HG03139 (cell line): ENCODE measurements around the gene MRFAP1.
"Not testable (repeated sequence)": the region's sequence is repeated elsewhere in the genome, so short reads cannot be mapped to it uniquely, and the experiment has no call there.

Experiments
- ATAC-seq: cut with Tn5 transposase; IDR thresholded peaks from one replicate; pipeline ENCODE4 v1.9.1; 2021; ENCODE audit not compliant: unreplicated experiment

The MRFAP1 gene

GRCh38 chr4:6633091-6633906, 7.2 kb upstream of the MRFAP1 start:
- no peak for ATAC-seq

- ATAC-seq: no peak
Measured at GRCh38 chr4:6634746-6635145, 5.7 kb upstream of the MRFAP1 start.

- no peak for ATAC-seq
Measured at GRCh38 chr4:6639137-6639680, 1.3 kb upstream of the MRFAP1 start.

GRCh38 chr4:6641164-6641970, 882 bp downstream of the MRFAP1 start:
- peak; percentile 28 for ATAC-seq

GRCh38 chr4:6641971-6642320, 1.5 kb downstream of the MRFAP1 start:
- no peak for ATAC-seq

GRCh38 chr4:6643141-6643847, 2.8 kb downstream of the MRFAP1 start:
- no peak for ATAC-seq

- ATAC-seq: no peak
Measured at GRCh38 chr4:6644792-6645530, 4.5 kb downstream of the MRFAP1 start.

GRCh38 chr4:6647169-6647568, 6.7 kb downstream of the MRFAP1 start:
- no peak for ATAC-seq

- ATAC-seq: no peak
Measured at GRCh38 chr4:6647582-6648230, 7.2 kb downstream of the MRFAP1 start.

GRCh38 chr4:6649216-6649615, 8.7 kb downstream of the MRFAP1 start:
- no peak for ATAC-seq

GRCh38 chr4:6654211-6654610, 13.7 kb downstream of the MRFAP1 start:
- ATAC-seq: not testable (repeated sequence)

- ATAC-seq: not testable (repeated sequence)
Measured at GRCh38 chr4:6655291-6655690, 14.8 kb downstream of the MRFAP1 start.

- ATAC-seq: no peak
Measured at GRCh38 chr4:6655924-6656323, 15.4 kb downstream of the MRFAP1 start.

GRCh38 chr4:6657242-6658208, 17.0 kb downstream of the MRFAP1 start:
- no peak for ATAC-seq

GRCh38 chr4:6658209-6658595, 17.7 kb downstream of the MRFAP1 start:
- no peak for ATAC-seq

GRCh38 chr4:6658597-6659075, 18.2 kb downstream of the MRFAP1 start:
- ATAC-seq: no peak

- ATAC-seq: no peak
Measured at GRCh38 chr4:6659897-6660296, 19.4 kb downstream of the MRFAP1 start.

GRCh38 chr4:6660430-6660829, 19.9 kb downstream of the MRFAP1 start:
- ATAC-seq: no peak

- ATAC-seq: no peak
Measured at GRCh38 chr4:6662591-6662990, 22.1 kb downstream of the MRFAP1 start.
